Measurements from ENCODE around the gene CACNA1B.

DNA sequence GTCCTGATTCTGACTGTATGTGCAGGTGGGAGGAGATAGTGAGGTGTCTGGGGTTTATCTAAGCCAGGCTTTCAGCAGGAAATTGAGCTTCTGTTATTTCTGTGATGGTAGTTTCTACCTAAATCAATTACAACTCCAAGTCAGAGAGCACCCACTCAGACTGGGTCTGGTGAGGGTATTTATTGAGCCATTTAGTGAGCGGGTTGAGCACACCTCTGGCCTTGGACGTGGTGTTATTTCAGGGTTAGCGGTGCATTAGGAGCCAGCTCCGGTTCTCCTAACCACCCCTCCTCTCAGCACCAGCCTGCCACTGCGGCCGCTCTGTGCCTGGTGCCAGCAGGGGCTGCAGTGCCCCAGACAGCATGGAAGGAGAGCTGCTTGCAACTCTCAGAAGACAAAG is 238.9 kb downstream of the CACNA1B start:
- TF ChIP-seq, protein P1, sequence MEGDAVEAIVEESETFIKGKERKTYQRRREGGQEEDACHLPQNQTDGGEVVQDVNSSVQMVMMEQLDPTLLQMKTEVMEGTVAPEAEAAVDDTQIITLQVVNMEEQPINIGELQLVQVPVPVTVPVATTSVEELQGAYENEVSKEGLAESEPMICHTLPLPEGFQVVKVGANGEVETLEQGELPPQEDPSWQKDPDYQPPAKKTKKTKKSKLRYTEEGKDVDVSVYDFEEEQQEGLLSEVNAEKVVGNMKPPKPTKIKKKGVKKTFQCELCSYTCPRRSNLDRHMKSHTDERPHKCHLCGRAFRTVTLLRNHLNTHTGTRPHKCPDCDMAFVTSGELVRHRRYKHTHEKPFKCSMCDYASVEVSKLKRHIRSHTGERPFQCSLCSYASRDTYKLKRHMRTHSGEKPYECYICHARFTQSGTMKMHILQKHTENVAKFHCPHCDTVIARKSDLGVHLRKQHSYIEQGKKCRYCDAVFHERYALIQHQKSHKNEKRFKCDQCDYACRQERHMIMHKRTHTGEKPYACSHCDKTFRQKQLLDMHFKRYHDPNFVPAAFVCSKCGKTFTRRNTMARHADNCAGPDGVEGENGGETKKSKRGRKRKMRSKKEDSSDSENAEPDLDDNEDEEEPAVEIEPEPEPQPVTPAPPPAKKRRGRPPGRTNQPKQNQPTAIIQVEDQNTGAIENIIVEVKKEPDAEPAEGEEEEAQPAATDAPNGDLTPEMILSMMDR (IDR thresholded peaks at IDR 0.05), result no peak
- TF ChIP-seq POLR2A (IDR thresholded peaks at IDR 0.05), result no peak

All from testis (tissue), 2 donors.